Activated CD4-positive, CD25-positive, alpha-beta regulatory T cell treated with anti-CD3 and anti-CD28 coated beads, Interleukin-2, amount 50 U/mL, for 16 hours (primary cell): ENCODE measurements around the gene ZNF568.

ENCODE experiments used
- DNase-seq: peaks from one replicate; pipeline ENCODE4 v3.0.0-alpha.2; 2020; ENCODE audit warnings: low read depth, low spot score

ZNF568 gene

DNA sequence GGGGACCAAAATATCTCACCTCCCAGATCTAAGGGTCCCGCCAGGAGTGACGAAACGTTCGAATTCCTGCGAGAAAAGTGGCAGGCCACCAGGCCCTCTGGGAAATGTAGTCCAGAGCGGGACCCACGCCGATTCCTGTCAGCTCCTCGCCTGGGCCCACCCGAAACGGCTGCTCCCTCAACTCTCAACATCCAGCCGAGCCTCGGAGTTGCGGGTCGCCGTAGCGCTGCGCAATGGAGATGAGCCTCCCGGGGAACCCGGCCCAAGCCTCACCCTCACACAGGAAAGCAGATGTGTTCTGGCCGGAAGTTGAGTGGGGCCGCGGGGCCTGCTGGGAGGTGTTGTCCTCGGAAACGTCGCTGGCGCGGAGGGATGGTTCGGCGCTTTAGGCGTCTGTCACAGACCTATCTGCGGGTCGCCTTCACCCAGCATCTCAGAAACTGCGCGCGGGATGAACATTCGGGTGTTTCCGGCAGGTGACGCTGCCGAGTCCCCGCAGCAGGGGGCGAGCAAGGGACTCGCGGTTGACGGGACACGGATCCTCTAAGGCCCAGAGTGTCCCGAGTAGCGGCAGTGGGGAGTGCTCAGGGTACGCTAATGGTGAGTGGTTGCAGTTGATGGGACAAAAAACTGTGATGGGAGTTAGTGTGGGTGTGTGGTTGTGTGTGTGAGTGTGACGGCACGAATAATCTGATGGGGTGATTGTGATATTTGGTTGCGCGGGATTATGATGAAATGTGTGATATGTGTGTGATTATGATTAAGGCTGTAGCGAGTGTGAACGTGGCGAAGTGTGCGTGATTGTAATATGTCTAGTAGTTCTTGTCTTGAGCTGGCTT lies at the start of gene ZNF568, which contains the start of gene ZNF829:
ZNF568 (plus strand) TSS at position 341 of the 839 bp plus-strand sequence. CDS start 6,439 bp downstream, outside the sequence.
ZNF829 (minus strand) TSS at position 300 of the 839 bp plus-strand sequence. CDS start 1,124 bp downstream, outside the sequence.
- DNase-seq, result peak; percentile 79

DNA sequence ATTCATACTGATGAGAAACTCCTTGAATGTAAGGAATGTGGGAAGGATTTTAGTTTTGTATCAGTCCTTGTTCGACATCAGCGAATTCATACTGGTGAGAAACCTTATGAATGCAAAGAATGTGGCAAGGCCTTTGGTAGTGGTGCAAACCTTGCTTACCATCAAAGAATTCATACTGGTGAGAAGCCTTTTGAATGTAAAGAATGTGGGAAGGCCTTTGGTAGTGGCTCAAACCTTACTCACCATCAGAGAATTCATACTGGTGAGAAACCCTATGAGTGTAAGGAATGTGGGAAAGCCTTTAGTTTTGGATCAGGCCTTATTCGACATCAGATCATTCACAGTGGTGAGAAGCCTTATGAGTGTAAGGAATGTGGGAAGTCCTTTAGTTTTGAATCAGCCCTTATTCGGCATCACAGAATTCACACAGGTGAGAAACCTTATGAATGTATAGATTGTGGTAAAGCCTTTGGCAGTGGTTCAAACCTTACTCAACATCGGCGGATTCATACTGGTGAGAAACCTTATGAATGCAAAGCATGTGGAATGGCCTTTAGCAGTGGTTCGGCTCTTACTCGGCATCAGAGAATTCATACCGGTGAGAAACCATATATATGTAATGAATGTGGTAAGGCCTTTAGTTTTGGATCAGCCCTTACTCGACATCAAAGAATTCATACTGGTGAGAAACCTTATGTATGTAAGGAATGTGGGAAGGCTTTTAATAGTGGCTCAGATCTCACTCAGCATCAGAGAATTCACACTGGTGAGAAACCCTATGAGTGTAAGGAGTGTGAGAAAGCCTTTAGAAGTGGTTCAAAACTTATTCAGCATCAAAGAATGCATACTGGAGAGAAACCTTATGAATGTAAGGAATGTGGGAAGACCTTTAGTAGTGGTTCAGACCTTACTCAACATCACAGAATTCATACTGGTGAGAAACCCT lies 38.9 kb upstream of the ZNF568 start:
- DNase-seq, result no peak

DNA sequence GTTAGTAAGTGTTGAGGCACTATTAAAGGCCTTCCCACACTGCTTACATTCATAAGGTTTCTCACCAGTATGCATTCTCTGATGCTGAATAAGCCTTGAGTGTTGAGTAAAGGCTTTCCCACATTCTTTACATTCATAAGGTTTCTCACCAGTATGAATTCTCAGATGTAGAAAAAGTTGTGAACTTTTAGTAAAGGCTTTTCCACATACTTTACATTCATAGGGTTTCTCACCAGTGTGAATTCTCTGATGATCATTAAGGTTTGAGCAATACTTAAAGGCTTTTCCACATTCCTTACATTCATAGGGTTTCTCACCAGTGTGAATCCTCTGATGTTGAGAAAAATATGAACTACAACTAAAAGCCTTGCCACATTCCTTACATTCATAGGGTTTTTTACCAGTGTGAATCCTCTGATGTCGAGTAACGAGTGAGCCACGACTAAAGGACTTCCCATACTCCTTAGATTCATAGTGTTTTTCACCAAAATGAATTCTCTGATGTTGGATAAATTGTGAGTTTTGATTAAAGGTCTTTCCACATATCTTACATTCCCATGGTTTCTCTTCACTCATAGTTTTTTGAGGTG lies 24.3 kb upstream of the ZNF568 start:
- no peak for DNase-seq

DNA sequence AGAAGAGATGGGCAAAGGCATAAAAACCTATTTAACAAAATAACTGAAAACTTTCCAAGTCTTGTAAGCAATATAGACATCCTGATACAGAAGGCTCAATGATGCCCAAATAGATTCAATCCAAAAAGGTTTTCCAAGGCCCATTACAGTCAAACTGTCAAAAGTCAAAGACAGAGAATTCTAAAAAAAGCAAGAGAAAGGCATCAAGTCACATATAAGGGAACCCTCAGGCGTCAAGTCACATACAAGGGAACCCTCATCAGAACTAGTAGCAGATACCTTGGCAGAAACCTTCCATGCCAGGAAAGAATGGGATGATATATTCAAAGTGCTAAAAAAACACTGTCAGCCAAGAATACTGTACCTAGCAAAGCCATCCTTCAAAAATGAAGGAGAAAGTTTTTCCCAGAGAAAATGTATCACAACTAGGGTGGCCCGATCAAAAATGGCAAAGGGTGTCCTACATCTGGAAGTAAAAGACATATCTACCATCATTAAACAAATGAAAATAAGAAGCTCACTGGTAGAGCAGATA lies 21.2 kb upstream of the ZNF568 start:
- DNase-seq, result no peak

DNA sequence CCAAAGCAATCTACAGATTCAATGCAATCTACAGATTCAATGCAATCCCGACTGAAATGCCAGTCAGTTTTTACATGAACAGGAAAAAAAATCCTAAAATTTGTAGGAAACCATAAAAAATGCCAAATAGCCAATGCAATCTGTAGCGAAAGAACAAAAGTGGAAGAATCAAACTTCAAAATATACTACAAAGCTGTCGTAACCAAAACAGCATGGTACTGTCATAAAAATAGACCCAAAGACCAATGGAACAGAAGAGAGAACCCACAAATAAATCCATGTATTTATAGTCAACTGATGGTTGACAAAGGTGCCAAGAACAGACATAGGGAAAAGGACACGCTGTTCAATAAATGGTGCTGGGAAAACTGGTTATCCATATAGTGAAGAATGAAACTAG lies 17.7 kb upstream of the ZNF568 start:
- DNase-seq, result no peak

DNA sequence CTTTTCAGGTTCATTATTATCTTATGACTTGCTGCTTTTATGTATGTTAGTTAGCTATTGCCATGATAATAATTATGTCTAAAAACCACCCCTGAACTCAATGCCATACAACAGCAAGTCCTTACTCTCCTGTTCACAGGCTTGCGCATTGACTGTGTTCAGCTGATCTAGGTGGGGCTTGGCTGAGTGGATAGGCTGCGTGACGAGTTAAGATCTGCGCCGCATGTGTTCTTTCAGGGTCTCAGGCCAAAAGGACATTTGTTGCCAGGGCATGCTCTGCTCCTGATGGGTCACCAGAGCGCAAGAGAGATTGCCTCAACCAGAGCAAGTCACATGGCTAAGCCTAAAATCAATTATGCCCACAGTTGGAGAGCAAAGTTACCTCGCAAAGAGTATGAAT lies 859 bp downstream of the ZNF568 start:
- no peak for DNase-seq

DNA sequence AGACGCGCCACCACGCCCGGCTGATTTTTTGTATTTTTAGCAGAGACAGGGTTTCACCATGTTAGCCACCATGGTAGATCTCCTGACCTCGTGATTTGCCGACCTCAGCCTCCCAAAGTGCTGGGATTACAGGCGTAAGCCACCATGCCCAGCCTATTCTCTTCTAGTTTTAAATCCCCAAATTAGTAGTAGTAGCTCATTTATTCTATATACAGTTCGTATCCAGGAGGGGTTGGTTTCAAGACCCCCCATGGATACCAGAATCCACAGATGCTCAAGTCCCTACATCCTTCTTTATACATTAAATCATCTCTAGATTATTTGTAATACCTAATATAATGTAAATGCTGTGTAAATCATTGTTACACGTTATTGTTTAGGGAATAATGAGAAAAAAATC lies 2.0 kb downstream of the ZNF568 start:
- DNase-seq, result no peak

DNA sequence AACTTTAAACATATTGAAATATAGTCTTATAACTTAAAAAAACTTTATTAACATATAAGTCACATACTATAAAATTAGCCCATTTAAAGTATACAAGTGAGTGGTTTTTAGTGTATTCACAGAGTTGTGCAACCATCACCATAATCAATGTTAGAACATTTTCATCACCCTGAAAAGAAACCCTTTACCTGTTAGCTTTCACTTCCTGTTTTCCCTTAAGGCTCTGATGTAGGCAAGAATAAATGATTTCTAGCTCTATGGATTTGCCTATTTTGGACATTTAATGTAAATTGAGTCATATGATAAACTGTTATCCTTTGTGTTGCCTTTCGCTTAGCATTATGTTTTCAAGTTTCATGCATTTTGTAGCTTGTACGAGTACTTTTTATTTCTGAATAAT lies 15.6 kb downstream of the ZNF568 start:
- DNase-seq, result no peak

DNA sequence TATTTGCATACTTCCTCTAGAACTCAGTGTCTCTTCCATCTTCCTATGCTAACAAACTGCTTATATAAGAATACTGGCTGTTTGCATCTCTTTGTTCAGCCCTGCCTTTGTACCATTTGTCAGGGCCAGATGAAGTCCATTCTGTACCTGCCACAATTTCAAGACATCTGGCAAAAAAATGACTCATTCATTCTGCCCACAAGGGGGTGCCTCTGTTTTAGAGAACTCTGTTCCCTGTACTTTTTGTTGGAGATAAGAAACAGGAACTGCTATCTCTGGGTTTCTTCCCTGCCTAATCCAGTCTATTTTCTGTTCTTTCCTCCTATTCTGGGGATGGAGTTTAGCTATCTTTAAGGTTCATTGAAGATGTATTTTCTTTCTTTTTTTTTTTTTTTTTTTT lies 23.0 kb downstream of the ZNF568 start:
- no peak for DNase-seq

DNA sequence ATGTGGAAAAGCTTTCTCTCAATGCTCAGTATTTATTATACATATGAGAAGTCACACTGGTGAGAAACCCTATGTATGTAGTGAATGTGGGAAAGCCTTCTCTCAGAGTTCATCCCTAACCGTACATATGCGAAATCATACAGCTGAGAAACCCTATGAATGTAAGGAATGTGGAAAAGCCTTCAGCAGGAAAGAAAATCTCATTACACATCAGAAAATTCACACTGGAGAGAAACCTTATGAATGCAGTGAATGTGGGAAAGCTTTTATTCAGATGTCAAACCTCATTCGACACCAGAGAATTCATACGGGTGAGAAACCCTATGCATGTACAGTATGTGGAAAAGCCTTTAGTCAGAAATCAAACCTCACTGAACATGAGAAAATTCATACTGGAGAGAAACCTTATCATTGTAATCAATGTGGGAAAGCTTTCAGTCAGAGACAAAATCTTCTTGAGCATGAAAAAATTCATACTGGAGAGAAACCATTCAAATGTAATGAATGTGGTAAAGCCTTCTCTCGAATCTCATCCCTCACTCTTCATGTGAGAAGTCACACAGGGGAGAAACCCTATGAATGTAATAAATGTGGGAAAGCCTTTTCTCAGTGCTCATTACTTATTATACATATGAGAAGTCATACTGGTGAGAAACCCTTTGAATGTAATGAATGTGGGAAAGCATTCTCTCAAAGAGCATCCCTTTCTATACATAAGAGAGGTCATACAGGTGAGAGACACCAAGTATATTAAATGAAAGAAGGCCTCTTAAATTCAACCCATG lies 34.4 kb downstream of the ZNF568 start:
- no peak for DNase-seq

DNA sequence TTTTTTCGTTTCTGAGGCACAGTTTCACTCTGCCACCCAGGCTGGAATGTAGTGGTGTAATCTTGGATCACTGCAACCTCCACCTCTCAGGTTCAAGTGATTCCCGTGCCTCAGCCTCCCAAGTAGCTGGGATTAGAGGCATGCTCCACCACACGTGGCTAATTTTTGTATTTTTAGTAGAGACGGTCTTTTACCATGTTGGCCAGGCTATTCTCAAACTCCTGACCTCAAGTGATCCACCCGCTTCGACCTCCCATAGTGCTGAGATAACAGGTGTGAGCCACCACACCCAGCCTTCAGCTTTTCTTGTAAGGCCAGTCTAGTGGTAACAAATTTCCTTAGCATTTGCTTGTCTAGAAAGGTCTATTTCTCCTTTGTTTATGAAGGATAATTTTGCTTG lies 46.2 kb downstream of the ZNF568 start:
- DNase-seq, result no peak

DNA sequence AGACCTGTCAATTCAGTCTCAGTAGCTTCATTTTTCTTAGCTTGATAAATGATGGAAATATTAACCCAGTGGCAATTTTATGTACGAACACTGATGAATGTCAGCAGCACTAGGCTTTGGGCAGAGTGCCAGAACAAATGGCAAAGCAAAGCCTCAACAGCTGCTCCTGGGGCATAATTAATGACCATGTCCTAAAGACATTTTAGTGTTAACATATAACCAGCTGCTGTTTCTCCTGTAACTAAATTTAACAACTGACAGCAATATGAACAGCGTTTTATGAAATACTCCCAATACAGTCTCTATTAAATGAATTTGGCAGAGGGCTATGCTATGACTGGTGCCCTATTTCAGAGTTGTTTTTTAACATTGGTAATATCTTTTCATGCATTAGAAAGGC lies 47.1 kb downstream of the ZNF568 start:
- DNase-seq, result no peak

DNA sequence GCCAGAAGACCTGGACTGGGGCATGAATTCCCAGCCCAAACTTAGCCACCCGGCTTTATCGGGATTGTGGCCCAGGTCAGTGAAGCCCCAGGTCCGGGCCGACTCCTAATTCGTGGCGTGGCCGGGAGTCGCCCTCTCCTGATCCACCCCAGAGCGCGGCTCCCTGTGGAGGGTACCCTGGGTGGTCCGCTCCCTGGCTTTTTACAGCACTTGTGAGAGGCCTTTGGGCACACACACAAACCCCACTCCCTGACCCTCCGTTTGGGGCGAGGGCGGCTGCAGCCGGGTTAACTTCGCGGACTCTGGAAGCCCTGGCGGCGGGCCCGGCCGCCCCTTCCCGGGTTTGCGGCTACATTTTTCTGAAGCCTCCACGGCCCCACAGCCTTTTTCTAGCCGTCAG lies 56.4 kb downstream of the ZNF568 start:
- DNase-seq, result no peak

DNA sequence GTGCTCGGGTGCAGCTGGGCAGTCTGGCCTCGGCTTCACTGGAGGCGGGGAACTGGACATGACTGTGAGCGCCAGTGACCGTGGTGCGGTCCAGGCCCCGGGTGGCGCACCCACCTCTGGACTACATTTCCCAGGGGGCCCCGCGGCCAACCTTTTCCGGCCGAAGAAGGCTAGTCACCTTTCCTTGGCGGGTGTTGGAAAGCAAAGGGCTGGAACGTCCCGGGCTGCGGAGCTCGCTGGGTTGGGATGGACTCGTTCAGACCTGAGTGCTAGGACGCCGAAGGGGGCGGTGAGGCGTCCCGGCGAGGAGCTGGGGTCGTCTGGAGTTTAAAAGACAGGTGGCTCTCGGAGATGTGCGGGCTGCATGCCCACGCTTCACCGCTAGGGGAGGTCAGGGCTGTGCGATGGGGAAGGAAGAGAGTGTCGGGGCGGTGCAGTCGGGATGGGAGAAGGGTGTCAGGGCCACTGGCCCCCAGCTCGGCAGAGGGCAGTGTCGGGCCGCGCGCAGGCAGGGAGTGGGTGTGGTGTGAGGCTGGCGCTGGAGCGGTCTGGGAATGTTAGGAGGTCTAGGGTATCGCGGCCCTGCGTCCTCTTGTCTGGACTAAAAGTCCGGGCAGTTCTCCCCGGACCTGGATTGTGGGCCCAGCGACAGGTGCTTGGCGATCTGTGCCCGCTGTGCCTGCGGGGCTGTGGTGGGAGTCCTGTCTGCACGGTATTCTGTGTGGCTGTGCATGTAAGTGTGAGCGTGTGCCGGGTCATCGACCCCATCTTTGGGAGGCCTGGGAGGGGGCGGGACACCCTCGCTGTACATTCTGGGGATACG lies 57.1 kb downstream of the ZNF568 start:
- peak; percentile 51 for DNase-seq

DNA sequence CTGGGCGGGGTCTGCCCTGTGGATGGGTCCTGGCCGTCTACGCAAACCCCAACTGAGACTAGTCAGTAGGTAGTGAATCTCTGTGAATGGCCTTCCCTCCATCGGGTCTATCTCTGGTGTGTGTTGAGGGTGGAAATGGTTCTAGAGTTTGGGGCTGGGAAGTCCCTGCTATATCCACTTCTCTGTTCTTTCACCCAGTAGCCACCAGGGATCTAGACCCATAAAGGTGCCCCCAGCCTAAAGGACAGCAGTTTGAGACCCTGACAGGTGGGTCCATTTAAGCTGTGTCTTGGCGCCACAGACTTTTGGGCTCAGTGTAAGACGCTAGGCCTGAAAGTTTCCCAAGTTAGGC lies 57.7 kb downstream of the ZNF568 start:
- DNase-seq, result no peak

DNA sequence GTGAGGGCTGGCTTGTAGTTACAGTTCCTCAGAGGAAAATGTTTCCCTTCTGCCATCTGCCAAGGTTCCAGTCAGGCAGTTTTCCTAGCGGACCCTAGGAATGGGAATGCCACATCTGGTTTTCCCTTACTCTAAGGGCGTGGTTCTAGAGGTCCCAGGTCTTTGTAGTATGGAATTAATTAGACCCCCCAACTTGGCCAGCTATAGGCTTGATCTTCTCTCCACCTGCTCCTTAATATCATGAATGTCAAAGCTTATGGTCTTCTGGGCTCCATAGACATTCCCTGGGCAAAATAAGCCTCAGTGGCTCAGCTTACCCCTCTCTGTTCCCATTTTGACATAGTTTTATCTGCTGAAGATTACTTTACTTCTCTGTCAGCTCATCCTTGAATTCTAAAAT lies 70.0 kb downstream of the ZNF568 start:
- DNase-seq, result no peak

DNA sequence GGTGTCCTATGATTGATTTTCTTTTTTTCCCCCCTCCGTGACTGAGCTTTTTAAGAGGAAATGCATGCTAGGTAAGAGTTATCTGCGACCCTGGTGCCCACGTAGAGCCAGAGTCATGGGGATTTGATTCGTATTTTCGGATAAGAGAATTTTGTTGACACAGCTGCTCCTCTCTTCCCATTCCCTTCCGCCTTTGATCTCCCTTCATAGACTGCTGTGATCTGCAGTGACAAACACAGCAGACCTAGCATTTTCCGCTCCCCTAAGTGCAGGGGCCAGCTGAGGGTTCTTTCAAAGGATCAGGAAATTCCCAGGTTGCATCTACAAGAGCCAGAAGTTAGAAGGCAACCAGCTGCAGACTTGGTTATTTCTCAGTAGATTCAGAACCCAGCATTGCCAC lies 70.5 kb downstream of the ZNF568 start:
- no peak for DNase-seq

DNA sequence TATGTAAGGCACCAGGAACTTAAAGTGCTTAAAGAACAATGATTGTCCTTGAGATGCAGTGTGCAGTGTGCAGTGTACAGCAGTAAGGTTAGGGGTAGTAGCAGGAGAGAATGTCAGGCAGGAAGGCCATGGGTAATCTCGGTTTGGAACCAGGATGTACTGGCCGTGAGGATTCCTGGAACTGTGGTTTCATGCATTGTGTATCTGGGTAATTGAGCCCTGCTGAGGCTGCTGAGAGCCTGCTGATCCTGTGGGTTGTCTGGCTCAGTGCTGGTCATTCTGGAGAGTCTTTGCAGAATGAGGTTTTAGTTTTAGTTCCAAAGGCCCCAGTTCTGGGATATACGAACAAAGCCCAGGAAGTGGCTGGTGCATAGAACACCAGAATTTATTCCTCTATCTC lies 71.0 kb downstream of the ZNF568 start:
- DNase-seq, result no peak

DNA sequence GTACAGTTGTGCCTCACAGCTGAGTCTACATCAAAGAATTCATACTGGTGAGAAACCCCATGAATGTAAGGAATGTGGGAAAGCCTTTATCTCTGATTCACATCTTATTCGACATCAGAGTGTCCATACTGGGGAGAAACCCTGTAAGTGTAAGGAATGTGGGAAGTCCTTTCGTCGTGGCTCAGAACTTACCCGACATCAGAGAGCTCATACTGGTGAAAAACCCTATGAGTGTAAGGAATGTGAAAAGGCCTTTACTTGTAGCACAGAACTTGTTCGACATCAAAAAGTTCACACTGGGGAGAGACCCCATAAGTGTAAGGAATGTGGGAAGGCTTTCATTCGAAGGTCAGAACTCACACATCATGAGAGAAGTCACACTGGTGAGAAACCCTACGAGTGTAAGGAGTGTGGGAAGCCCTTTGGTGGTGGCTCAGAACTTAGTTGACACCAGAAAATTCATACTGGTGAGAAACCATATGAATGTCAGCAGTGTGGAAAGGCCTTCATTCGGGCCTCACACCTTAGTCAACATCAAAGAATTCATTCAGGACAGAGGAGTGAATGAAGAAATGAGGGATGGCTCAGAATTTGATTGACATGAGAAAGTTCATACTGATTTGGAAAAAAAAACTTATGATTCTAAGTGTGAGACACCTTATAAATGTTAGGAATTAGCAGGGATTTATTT lies 81.2 kb downstream of the ZNF568 start:
- DNase-seq, result no peak

DNA sequence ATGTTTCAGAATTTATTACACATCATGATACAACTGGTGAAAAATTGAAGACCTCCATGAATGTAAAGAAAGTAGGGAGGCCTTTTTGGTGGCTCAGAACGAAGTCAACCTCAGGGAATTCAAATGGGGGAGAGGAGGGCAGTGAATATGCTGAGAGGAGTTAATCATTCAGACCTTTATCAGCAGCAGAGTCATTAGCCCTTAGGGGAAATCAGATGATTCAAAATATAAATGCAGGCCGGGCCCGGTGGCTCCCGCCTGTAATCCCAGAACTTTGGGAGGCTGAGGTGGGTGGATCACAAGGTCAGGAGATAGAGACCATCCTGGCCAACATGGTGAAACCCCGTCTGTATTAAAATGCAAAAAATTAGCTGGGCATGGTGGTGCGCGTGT lies 81.7 kb downstream of the ZNF568 start:
- DNase-seq, result no peak
